Measurements from ENCODE around the gene ATP1A2. TPM values are rescaled to one million over a fixed set of nuclear protein-coding genes. Genes with fewer than 3 reads are reported as not detected.
A peak's percentile ranks its signal among the peaks of the same experiment; 100 is the strongest.
"Not testable (repeated sequence)": the region's sequence is repeated elsewhere in the genome, so short reads cannot be mapped to it uniquely, and the experiment has no call there.

The ATP1A2 gene
- total RNA-seq, 1 donor = not detected

GRCh38 chr1:160099716-160100375 lies 15.7 kb upstream of the ATP1A2 start:
- no peak for DNase-seq (ENCODE audit: low read depth in 2 of 3, low spot score in 2 of 3)

DNA sequence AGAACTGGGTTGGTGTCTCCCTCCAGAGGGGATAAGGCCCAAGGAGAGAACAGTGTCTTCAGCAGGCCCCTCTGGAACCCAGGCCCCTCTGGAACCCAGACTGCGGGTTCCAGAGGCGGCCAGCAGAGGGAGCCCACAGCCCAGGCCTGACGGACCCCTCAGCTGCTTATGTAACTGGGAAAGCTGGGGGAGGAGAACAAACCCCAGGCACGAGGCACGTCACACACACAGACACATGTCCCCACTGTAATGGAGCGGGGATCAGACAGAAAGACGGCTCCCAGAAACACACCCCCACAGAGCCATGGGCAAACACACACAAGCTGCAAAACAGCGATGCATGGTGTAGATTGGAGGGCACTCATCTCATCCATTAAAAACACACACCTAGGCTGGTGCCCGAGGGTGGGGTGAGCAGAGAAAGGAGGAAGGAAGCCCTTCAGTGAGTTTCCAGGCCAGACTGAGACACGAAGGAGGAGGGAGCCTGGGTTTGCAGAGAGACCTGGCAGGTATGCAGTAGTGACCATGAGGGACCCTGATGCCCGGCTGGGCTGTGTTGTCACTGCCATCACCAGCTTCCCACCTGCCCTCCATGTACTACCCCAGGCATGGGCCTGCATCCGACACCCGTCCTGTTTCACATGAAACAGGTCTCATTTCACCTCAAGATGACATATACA lies 14.4 kb upstream of the ATP1A2 start:
- peak in 2 of 3 donors; percentile 79 to 87 for DNase-seq (ENCODE audit: low read depth in 2 of 3, low spot score in 2 of 3)

DNA sequence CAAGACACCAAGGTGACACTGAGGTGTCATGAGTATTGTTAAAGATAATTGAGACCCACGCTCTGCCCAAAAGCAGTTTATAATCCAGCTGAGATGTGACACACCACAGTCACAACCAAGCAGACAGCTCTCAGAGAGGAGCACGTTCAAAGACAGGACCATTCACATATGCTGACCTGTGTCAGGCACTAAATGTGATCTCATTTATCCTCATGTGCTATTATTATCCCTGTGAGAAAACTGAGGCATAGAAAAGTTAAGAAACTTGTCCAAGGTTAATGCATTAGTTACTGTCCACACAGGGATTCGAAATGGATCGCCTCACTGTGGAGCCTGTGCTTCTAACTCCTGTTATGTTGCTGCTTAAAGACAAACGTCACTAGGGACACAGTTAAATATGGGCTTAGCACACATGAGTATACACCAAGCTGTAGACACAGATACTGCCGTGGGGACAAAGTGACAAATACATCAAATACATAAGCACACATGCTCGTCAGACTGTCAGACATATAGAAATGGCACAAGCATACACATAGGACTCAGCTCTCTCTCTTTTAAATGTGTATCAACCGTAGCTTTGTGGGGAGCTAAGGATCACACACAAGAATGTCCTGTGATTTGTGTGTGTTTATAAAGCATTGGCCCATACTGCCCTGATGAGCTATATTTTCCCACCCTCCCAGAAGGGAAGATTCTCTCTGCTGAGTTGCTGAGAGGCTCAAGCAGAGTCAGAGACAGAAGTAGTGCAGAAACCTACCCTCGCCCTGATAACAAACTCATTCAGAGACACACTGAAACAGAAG lies 13.6 kb upstream of the ATP1A2 start:
- no peak for DNase-seq (ENCODE audit: low read depth in 2 of 3, low spot score in 2 of 3)

GRCh38 chr1:160103658-160104408 lies 11.7 kb upstream of the ATP1A2 start:
- no peak for DNase-seq (ENCODE audit: low read depth in 2 of 3, low spot score in 2 of 3)

DNA sequence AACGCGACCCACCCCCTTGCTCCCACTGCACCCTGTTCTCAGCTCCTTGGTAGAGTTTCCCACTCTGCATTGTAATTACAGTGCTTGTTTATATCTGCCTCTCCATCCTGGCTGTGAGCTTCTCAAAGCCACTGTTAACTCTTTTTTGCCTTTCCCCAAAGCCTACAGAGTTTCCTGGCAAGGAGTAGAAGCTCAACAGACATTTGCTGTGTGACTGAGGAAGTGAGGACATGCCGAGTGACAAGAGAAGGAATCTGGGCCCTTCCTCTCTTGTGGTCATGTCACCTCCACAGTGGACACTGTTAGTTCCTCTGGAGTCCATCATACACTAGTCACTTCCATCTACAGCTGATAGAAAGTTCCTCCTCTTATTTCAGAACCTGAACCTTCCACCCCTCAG lies 11.1 kb upstream of the ATP1A2 start:
- no peak for DNase-seq (ENCODE audit: low read depth in 2 of 3, low spot score in 2 of 3)

DNA sequence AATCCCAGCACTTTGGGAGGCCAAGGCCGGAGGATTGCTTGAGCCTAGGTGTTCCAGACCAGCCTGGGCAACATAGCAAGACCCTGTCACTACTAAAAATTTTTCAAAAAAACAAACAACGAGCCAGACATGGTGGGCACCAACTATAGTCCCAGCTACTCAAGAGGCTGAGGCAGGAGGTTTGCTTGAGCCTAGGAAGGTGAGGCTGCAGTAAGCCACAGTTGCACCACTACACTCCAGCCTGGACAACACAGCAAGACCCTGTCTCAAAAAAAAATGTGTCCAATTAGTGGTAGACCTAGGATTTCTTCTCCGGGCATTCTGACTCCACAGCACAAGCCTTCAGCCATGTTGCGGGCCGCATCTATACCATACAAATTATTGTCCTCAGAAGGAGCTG lies 10.4 kb upstream of the ATP1A2 start:
- DNase-seq (ENCODE audit: low read depth in 2 of 3, low spot score in 2 of 3) = no peak

- DNase-seq (ENCODE audit: low read depth in 2 of 3, low spot score in 2 of 3) = no peak
Observed at GRCh38 chr1:160107512-160107911, 8.0 kb upstream of the ATP1A2 start.

DNA sequence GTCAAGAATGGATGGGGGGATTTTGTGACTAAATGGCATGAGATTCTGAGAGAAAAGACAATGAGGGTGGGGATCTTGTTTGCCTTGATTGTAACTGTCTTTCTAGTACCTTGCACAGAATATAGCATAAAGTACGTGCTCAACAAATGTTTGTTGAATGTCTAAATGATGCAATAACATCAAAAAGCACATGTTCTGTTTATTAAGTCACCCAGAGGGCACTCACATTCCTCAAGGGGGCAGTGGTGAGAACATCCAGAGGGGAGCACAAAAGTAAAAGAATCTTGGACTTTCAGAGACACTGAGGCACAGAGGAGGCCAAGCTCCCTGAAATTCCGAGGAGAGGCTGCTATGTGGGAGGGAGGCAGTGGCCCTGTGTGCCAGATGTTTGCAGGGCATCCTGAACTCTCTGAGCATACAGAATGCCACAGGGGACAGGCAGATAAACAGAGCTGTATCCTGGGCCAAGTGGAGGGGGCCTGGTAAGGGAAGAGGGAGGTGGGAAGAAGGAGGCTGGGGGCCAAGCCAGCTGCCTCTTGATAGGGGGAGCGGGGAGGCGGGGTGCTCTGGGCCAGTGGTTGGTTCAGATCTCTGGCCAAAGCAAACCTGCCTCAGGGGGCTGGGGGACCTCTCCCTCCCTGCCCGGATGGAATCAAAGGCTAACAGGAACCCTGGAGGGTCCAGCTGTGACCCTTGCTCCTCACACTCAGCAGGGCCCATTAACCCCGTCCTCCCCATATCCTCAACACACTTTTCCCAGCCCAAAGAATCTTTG lies 6.5 kb upstream of the ATP1A2 start:
- peak in 2 of 3 donors; percentile 44 to 78 for DNase-seq (ENCODE audit: low read depth in 2 of 3, low spot score in 2 of 3)

- no peak for DNase-seq (ENCODE audit: low read depth in 2 of 3, low spot score in 2 of 3)
Observed at GRCh38 chr1:160109686-160110085, 5.9 kb upstream of the ATP1A2 start.

DNA sequence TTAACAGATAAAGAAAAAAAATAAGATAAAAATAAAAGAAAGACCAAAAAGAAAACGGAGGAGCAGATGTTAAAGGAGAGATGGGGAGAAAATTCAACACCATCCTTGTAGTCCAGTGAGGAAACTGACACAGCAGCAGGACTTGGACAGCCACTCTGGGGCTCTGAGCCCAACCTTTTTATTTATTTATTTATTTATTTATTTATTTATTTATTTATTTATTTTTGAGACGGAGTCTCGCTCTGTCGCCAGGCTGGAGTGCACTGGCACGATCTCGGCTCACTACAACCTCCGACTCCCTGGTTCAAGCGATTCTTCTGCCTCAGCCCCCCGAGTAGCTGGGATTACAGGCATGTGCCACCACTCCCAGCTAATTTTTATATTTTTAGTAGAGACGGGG lies 4.1 kb upstream of the ATP1A2 start:
- not testable (repeated sequence) for DNase-seq (ENCODE audit: low read depth in 2 of 3, low spot score in 2 of 3)

- no peak for DNase-seq (ENCODE audit: low read depth in 2 of 3, low spot score in 2 of 3)
Observed at GRCh38 chr1:160112357-160112756, 3.2 kb upstream of the ATP1A2 start.

DNA sequence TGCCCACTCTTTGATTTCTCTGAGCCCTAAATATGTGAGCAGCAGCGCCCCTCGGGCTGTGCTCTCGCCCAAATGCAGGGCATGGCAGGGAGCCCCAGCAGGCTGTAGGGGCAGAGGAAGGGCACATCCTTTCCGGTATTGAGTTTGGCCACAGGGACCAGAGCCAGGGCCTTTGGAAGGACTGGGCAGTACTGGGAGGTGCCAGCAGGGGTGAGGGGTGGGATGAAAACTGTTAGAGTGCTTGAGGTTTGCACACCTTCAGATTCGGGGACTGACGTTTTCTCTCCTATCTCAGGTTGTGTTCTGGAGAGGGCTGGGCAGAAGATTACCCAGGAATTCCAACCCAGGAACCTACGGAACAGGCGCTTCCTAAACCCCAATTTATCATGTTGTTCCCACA lies 2.2 kb upstream of the ATP1A2 start:
- DNase-seq (ENCODE audit: low read depth in 2 of 3, low spot score in 2 of 3) = no peak

DNA sequence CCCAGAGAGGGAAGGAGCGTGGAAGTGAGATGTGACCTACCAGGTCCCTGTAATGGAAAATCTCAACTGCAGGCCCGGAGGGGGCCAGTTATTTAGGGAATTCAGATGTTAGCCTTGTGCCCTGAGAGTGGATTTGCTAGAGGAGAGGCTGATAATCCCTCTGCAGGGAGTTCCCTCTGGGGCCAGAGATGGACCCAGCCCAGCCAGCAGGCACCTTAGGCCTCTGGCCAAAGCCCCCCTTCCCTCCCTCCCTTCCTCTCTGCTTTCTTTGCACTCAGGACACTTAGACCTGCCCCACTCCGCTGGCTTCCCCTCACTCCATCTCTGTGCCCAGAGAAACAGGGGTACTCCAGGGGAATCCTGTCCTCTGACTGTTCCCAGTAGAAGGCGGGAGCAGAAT lies 1.5 kb upstream of the ATP1A2 start:
- no peak for DNase-seq (ENCODE audit: low read depth in 2 of 3, low spot score in 2 of 3)

GRCh38 chr1:160116283-160117147 lies 956 bp downstream of the ATP1A2 start:
- no peak for DNase-seq (ENCODE audit: low read depth in 2 of 3, low spot score in 2 of 3)

DNA sequence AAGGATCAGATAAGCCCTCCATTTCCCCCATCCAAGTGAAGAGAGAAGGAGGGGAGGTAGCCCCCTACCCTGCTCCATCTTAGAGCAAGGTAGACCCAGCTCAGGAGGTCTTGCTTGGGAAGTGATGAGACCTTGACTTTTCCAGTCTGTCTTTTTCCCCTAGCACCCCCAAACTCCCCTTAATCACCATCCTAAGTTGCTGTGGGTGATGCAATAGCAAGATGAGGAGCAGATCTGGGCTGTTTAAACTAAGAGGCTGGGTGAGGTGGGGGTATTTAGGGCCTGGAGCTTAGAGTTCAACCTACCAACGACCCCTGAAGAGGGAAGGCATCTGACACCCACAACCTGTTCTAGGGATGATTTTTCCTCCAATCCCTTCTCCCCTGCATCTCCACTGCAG lies 1.7 kb downstream of the ATP1A2 start:
- no peak for DNase-seq (ENCODE audit: low read depth in 2 of 3, low spot score in 2 of 3)

DNA sequence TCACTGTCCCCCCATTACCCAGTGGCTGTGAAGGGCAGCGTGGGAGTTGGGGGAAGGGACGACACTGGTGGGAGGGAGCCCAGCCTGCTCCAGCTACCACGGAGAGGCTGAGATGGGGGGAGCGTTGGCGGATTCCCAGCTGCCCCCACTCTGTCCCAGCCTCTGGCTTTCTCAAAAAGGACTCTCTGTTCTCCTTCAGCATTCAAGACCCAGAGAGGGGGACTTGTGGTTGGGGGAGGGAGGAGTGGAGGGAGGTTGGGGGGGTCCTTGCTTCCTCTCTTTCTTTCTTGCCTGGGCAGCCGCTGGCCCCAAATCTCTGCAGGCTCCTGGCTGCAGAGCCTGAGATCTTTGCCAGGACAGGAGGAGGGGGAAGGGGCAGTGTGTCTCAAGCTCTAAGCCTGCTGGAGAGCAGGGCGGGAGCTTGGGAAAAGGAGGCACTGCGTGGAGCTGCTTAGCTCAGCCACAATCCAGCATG lies 2.2 kb downstream of the ATP1A2 start:
- no peak for DNase-seq (ENCODE audit: low read depth in 2 of 3, low spot score in 2 of 3)

GRCh38 chr1:160118928-160119327 lies 3.4 kb downstream of the ATP1A2 start:
- DNase-seq (ENCODE audit: low read depth in 2 of 3, low spot score in 2 of 3) = no peak

- no peak for DNase-seq (ENCODE audit: low read depth in 2 of 3, low spot score in 2 of 3)
Observed at GRCh38 chr1:160120797-160121196, 5.2 kb downstream of the ATP1A2 start.

DNA sequence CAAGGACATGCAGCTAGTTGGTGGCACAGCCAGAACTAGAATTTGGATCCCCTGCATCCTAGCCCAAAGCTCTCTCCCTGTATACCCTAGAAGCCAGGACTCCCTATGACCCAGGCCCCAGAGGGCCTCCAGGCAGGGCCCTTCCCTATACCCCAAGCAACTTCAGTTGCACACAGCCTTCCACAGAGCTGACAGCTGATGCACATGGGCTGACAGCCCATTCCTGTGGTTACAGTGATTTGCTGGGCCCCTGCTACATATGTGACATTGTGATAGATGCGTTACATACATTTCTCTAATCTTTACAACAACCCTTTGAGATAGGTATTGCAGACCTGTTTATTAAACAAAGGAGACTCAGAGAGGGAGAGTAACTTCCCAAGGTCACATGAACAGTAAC lies 5.8 kb downstream of the ATP1A2 start:
- no peak for DNase-seq (ENCODE audit: low read depth in 2 of 3, low spot score in 2 of 3)

All from hematopoietic multipotent progenitor cell (in vitro differentiated cells).